ENCODE results near the gene TMEM63C.

Gene TMEM63C

GRCh38 chr14:77217551-77217950, 36.0 kb downstream of the TMEM63C start:
- TF ChIP-seq MAX (IDR thresholded peaks at IDR 0.05) (no peak), YY1 (IDR thresholded peaks at IDR 0.05; ENCODE audit: low read depth) (no peak), CREB1 (IDR thresholded peaks at IDR 0.05; ENCODE audit: low read depth) (no peak), NFIC (IDR thresholded peaks at IDR 0.05) (no peak)

DNA sequence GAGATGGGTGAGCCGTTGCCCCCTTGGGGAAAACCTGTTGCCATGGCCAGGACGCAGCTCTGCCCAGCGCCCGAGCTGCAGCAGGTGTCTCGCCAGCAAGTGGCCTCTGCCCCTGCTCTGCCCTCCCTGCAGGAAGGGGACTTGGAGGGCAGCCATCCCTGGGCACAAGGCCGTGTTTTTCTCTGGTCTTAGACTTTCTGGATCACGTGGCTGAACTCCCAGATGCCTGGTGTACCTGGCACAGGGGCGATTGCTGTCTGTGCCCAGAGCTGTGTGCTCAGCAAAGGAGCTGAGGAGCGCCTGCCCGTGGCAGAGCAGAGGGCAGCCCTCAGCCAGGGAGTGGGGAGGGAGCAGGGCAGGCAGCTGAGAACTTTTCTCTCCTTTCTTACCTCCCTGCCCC, 38.0 kb downstream of the TMEM63C start:
- TF ChIP-seq YY1 (IDR thresholded peaks at IDR 0.05; ENCODE audit: low read depth), result no peak
- no peak for TF ChIP-seq FOXM1 (IDR thresholded peaks at IDR 0.05; ENCODE audit: borderline replicate concordance, low read depth)
- no peak for TF ChIP-seq TCF12 (IDR thresholded peaks at IDR 0.05; ENCODE audit: low read depth)
- no peak for TF ChIP-seq NFIC (IDR thresholded peaks at IDR 0.05)
- no peak for TF ChIP-seq EP300 (IDR thresholded peaks at IDR 0.05; ENCODE audit: borderline replicate concordance)
- no peak for TF ChIP-seq TEAD4 (IDR thresholded peaks at IDR 0.05)
- TF ChIP-seq, protein P1, sequence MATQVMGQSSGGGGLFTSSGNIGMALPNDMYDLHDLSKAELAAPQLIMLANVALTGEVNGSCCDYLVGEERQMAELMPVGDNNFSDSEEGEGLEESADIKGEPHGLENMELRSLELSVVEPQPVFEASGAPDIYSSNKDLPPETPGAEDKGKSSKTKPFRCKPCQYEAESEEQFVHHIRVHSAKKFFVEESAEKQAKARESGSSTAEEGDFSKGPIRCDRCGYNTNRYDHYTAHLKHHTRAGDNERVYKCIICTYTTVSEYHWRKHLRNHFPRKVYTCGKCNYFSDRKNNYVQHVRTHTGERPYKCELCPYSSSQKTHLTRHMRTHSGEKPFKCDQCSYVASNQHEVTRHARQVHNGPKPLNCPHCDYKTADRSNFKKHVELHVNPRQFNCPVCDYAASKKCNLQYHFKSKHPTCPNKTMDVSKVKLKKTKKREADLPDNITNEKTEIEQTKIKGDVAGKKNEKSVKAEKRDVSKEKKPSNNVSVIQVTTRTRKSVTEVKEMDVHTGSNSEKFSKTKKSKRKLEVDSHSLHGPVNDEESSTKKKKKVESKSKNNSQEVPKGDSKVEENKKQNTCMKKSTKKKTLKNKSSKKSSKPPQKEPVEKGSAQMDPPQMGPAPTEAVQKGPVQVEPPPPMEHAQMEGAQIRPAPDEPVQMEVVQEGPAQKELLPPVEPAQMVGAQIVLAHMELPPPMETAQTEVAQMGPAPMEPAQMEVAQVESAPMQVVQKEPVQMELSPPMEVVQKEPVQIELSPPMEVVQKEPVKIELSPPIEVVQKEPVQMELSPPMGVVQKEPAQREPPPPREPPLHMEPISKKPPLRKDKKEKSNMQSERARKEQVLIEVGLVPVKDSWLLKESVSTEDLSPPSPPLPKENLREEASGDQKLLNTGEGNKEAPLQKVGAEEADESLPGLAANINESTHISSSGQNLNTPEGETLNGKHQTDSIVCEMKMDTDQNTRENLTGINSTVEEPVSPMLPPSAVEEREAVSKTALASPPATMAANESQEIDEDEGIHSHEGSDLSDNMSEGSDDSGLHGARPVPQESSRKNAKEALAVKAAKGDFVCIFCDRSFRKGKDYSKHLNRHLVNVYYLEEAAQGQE (IDR thresholded peaks at IDR 0.05; ENCODE audit: low read depth), result no peak
- no peak for TF ChIP-seq USF1 (IDR thresholded peaks at IDR 0.05)
- no peak for TF ChIP-seq RAD21 (IDR thresholded peaks at IDR 0.05; ENCODE audit: low read depth)
- TF ChIP-seq EGR1 (IDR thresholded peaks at IDR 0.05), result no peak
- TF ChIP-seq CREB1 (IDR thresholded peaks at IDR 0.05; ENCODE audit: low read depth), result no peak
- no peak for TF ChIP-seq TAF1 (IDR thresholded peaks at IDR 0.05; ENCODE audit: low read depth)
- TF ChIP-seq CEBPB (IDR thresholded peaks at IDR 0.05), result no peak
- TF ChIP-seq ZBTB7A (IDR thresholded peaks at IDR 0.05; ENCODE audit: low read depth), result no peak
- TF ChIP-seq MAX (IDR thresholded peaks at IDR 0.05), result no peak

- TF ChIP-seq CREB1 (IDR thresholded peaks at IDR 0.05; ENCODE audit: low read depth) (no peak), RAD21 (IDR thresholded peaks at IDR 0.05; ENCODE audit: low read depth) (no peak), MAX (IDR thresholded peaks at IDR 0.05) (0 out of 2 replicates have a peak, but pooled peaks have one; percentile 22), FOXM1 (IDR thresholded peaks at IDR 0.05; ENCODE audit: borderline replicate concordance, low read depth) (no peak), TCF12 (IDR thresholded peaks at IDR 0.05; ENCODE audit: low read depth) (no peak), TAF1 (IDR thresholded peaks at IDR 0.05; ENCODE audit: low read depth) (no peak)
Observed at GRCh38 chr14:77220246-77221017, 38.8 kb downstream of the TMEM63C start.

DNA sequence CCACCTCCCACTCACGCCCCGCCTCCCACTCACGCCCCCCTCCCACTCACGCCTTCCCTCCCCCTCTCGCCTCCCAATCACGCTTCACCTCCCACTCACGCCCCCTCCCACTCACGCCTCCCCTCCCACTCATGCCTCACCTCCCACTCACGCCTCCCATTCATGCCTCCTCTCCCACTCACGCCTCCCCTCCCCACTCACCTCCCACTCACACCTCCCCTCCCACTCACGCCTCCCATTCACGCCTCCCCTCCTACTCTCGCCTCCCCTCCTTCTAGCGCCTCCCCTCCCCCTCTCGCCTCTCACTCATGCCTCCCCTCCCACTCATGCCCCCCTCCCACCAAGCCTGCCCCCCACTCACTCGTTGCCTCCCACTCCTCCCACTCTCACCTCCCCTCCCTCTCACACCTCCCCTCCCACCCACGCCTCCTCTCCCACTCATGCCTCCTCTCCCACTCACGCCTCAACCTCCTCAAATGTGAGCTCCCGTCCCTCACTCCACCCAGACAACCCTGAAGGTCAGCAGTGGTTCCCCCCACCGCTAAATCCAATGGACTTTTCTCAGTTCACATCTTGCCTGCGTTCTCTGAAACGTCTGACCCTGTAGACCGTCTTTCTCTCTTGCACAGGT, 39.8 kb downstream of the TMEM63C start:
- no peak for TF ChIP-seq TAF1 (IDR thresholded peaks at IDR 0.05; ENCODE audit: low read depth)

DNA sequence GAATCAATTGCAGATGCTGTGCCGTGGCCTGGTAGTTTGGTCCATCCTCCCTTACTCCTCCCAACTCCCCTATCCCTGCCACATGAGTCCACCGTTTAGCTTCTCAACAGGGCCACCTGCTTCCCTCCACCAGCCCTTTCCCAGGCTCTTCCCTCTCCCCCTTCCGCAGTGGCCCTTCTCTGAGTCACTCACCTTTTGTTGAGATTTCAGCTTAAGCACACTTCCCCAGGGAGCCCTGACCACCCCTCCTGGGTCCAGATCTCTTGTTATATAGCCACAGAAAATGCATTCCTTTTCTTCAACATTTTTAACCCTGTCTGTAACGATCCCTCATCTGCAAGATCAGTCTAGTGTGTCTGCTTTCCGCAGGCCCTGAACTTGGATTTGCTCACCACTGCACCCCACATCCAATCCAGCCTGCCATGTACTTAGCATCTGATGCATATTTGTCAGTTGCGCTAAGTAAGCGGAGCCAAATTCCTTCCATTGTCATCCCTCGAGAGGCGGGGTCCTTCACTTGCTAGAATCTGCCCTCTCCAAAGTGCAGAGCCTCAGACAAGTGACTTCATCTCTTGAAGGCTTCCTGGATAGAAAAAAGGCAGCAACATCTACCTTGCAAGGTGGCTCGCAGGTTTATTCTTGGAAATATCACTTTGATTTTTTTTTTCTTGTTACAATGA, 41.1 kb downstream of the TMEM63C start:
- no peak for TF ChIP-seq ZBTB7A (IDR thresholded peaks at IDR 0.05; ENCODE audit: low read depth)
- no peak for TF ChIP-seq FOXM1 (IDR thresholded peaks at IDR 0.05; ENCODE audit: borderline replicate concordance, low read depth)
- no peak for TF ChIP-seq TEAD4 (IDR thresholded peaks at IDR 0.05)
- TF ChIP-seq, protein P1 (IDR thresholded peaks at IDR 0.05; ENCODE audit: low read depth), result no peak
- TF ChIP-seq TCF12 (IDR thresholded peaks at IDR 0.05; ENCODE audit: low read depth), result no peak
- TF ChIP-seq YY1 (IDR thresholded peaks at IDR 0.05; ENCODE audit: low read depth), result no peak
- TF ChIP-seq RAD21 (IDR thresholded peaks at IDR 0.05; ENCODE audit: low read depth), result no peak

DNA sequence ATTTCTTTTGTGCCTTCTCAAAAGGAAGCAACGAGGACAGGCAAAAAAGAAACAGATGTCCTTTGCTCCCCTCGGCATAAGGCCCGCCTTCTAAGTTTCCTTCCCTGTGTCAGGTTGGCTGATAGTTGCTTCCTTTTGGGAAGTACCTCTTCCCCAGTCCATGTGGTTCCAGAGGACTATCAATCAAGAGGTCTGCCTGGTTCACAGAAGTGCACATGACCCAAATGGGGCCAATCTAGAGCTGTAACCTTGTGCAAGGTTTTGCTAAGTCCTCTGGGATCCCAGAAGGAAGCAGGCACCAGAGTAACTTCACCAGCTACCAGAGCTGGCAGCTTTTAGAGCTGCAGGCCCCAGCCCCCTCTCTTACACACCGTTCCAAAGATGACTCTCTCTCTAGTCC, 42.6 kb downstream of the TMEM63C start:
- TF ChIP-seq NFIC (IDR thresholded peaks at IDR 0.05), result no peak
- TF ChIP-seq CREB1 (IDR thresholded peaks at IDR 0.05; ENCODE audit: low read depth), result no peak
- TF ChIP-seq FOXM1 (IDR thresholded peaks at IDR 0.05; ENCODE audit: borderline replicate concordance, low read depth), result no peak
- TF ChIP-seq TCF12 (IDR thresholded peaks at IDR 0.05; ENCODE audit: low read depth), result no peak
- no peak for TF ChIP-seq TEAD4 (IDR thresholded peaks at IDR 0.05)
- TF ChIP-seq MAX (IDR thresholded peaks at IDR 0.05), result no peak
- TF ChIP-seq YY1 (IDR thresholded peaks at IDR 0.05; ENCODE audit: low read depth), result no peak
- TF ChIP-seq USF1 (IDR thresholded peaks at IDR 0.05), result no peak
- TF ChIP-seq, protein P1 (IDR thresholded peaks at IDR 0.05; ENCODE audit: low read depth), result no peak
- TF ChIP-seq CEBPB (IDR thresholded peaks at IDR 0.05), result no peak
- no peak for TF ChIP-seq EP300 (IDR thresholded peaks at IDR 0.05; ENCODE audit: borderline replicate concordance)
- TF ChIP-seq EGR1 (IDR thresholded peaks at IDR 0.05), result no peak
- TF ChIP-seq ZBTB7A (IDR thresholded peaks at IDR 0.05; ENCODE audit: low read depth), result no peak
- TF ChIP-seq RAD21 (IDR thresholded peaks at IDR 0.05; ENCODE audit: low read depth), result no peak
- no peak for TF ChIP-seq TAF1 (IDR thresholded peaks at IDR 0.05; ENCODE audit: low read depth)
